Spinal cord (tissue), 10 donors: ENCODE data around the gene PCSK6. TPM values are rescaled to one million over a fixed set of nuclear protein-coding genes. Genes with fewer than 3 reads are reported as not detected.
A peak's percentile ranks its signal among the peaks of the same experiment; 100 is the strongest.

Source experiments
- DNase-seq, 6 donors: peaks; one replicate each; pipeline versions ENCODE4 v3.0.0 to v3.0.0-alpha.2; 2013 to 2015; ENCODE audit warnings: low spot score in 6 of 6, low read depth in 4 of 6
- H3K27ac ChIP-seq: one replicate; pipeline ENCODE4 v1.5.1; 2013; ENCODE audit warnings: low read depth, low read length, control low read depth
- H3K27me3 ChIP-seq: one replicate; pipeline ENCODE4 v1.6.1; 2013; ENCODE audit warnings: low read length; ENCODE audit not compliant: control insufficient read depth, insufficient read depth
- H3K36me3 ChIP-seq: one replicate; pipeline ENCODE4 v1.6.1; 2013; ENCODE audit warnings: low read length; ENCODE audit not compliant: control insufficient read depth, insufficient read depth
- H3K4me1 ChIP-seq: one replicate; pipeline ENCODE4 v1.6.1; 2013; ENCODE audit warnings: low read length; ENCODE audit not compliant: control insufficient read depth, insufficient read depth
- H3K4me3 ChIP-seq: one replicate; pipeline ENCODE4 v1.5.1; 2013; ENCODE audit warnings: low read depth, low read length, control low read depth
- H3K9me3 ChIP-seq: one replicate; pipeline ENCODE4 v1.6.1; 2013; ENCODE audit warnings: low read length; ENCODE audit not compliant: control insufficient read depth, insufficient read depth
- WGBS: methylation state at CpG from one replicate; pipeline ENCODE4 v1.1.5; 2013; ENCODE audit warnings: missing lambda C conversion rate; ENCODE audit not compliant: insufficient coverage; 5-methylcytosine and 5-hydroxymethylcytosine counted together
- polyA plus RNA-seq, 2 donors: library from polyadenylated mRNA; unstranded; fragments of 120-200 nt; gene quantifications; one replicate each; pipeline ENCODE4 v1.2.1, GENCODE V29; 2013; ENCODE audit not compliant: insufficient read length in 2 of 2
- total RNA-seq, 2 donors: library from RNA; depleted of rRNA in 1 of 2; stranded (reverse); fragments of 120-200 nt in 1 of 2; fragments of >200 nt in 1 of 2; gene quantifications; one replicate each; pipeline versions ENCODE4 v1.2.3 to v1.2.4, GENCODE V29; 2013 to 2014
- donor health status: healthy.

Gene PCSK6
- total and polyA plus RNA-seq, 4 donors: 8.6 to 14.3 (median 11.7) TPM

DNA sequence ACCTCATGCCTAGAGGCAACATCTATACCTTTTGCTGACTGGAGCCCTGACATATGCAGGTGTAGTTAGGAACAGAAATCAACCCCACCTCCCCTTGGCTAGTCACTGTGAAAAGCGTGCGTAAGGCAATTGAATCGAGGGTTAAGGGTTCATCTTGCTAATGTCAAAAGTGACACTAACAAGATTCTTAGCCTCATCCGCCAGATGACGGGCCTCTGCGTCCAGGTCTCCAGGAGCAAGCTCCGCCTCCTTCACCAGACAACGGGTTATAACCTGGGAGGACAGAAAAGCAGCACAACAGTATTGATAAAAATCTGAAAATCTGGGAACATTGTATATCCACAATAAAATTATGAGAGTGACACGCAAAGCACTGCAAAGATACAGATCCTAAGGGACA lies 216.9 kb downstream of the PCSK6 start:
- H3K4me3 ChIP-seq: no peak overlapping the region
- H3K27ac ChIP-seq: no peak overlapping the region
- H3K4me1 ChIP-seq: peaks cover 12% of the 10 kb centered on the region
- no peaks in the 10 kb centered on the region for H3K9me3 ChIP-seq
- WGBS: 95% methylated on average over 3 of the region's 9 CpGs
- H3K27me3 ChIP-seq: no peaks in the 10 kb centered on the region
- DNase-seq: no peak
- peaks cover 48% of the 10 kb centered on the region for H3K36me3 ChIP-seq

DNA sequence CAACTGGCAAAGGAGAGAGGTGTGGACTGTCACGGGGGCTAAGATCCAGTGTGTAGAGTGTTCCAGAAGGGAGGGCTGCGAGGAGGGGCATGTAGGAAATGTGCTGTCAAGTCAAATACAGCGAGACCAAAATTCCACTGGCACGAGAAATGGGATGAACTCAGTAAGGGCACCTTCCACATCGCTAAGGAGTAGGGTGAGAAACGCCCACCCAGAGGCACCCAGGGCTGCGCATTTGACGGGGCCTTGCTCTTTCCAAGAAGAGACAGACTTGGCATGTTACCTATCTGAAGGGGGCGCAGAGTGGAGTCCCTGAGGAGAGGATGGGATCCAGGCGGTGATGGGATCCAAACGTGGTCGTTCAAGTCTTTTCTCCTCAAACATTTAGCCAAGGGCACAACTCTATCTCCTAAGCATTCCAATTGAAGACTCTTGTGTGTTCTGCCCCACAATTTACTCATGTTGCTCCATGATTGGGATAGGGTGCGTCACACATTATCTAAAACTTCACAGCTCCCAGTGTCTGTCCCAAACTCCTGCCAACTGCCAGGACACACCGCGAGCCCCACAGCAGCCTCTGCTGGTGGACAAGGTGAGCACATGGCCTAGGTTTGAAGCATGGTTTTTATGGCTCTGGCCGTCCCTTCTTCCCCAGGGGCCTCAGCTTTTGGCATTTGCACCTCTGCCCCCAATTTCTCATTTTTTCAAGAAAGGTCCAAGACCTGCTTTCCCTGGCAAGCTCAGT lies 219.9 kb downstream of the PCSK6 start:
- Histone ChIP-seq H3K36me3 (peaks cover 51% of the 10 kb centered on the region), H3K4me1 (no peaks in the 10 kb centered on the region), H3K27ac (no peak overlapping the region), H3K4me3 (no peak overlapping the region), H3K9me3 (no peaks in the 10 kb centered on the region), H3K27me3 (no peaks in the 10 kb centered on the region)
- DNase-seq: no peak
- 86% methylated on average over 14 of the region's 16 CpGs for WGBS

GRCh38 chr15:101267320-101268104 lies 222.0 kb downstream of the PCSK6 start:
- Histone ChIP-seq H3K27me3 (no peaks in the 10 kb centered on the region), H3K36me3 (peaks cover 31% of the 10 kb centered on the region), H3K4me1 (no peaks in the 10 kb centered on the region), H3K9me3 (no peaks in the 10 kb centered on the region), H3K4me3 (no peak overlapping the region), H3K27ac (no peak overlapping the region)
- 71% methylated on average over 18 of the region's 18 CpGs for WGBS
- DNase-seq: no peak

GRCh38 chr15:101266787-101267186 lies 222.7 kb downstream of the PCSK6 start:
- Histone ChIP-seq H3K4me1 (no peaks in the 10 kb centered on the region), H3K4me3 (no peak overlapping the region), H3K27me3 (no peaks in the 10 kb centered on the region), H3K27ac (no peak overlapping the region), H3K9me3 (no peaks in the 10 kb centered on the region), H3K36me3 (peaks cover 28% of the 10 kb centered on the region)
- no peak for DNase-seq
- 62% methylated on average over 9 of the region's 9 CpGs for WGBS

DNA sequence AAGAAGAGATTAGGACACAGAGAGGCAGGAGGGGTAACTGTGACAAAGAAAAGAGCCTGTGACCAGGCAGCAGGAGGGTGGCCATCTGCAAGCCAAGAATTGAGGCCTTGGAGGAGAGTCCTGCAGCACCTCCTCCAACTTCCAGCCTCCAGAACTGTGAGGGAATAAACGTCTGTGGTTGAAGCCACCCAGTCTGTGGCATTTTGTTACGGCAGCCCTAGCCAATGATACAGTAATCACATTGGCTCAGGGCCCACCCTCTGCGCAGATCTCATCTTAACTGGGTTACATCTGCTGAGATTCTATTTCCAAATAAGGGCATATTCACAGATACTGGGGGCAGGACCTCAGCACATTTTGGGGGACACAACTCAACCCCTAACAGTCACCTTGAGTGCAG lies 223.5 kb downstream of the PCSK6 start:
- H3K27me3 ChIP-seq: no peaks in the 10 kb centered on the region
- DNase-seq: no peak
- WGBS: 53% methylated on average over 3 of the region's 3 CpGs
- no peak overlapping the region for H3K27ac ChIP-seq
- H3K4me1 ChIP-seq: no peaks in the 10 kb centered on the region
- H3K36me3 ChIP-seq: peaks cover 22% of the 10 kb centered on the region
- no peaks in the 10 kb centered on the region for H3K9me3 ChIP-seq
- H3K4me3 ChIP-seq: no peak overlapping the region

GRCh38 chr15:101264911-101265641 lies 224.4 kb downstream of the PCSK6 start:
- Histone ChIP-seq H3K4me3 (no peak overlapping the region), H3K36me3 (peaks cover 12% of the 10 kb centered on the region), H3K4me1 (no peaks in the 10 kb centered on the region), H3K27me3 (no peaks in the 10 kb centered on the region), H3K27ac (no peak overlapping the region), H3K9me3 (no peaks in the 10 kb centered on the region)
- 89% methylated on average over 15 of the region's 17 CpGs for WGBS
- no peak for DNase-seq

DNA sequence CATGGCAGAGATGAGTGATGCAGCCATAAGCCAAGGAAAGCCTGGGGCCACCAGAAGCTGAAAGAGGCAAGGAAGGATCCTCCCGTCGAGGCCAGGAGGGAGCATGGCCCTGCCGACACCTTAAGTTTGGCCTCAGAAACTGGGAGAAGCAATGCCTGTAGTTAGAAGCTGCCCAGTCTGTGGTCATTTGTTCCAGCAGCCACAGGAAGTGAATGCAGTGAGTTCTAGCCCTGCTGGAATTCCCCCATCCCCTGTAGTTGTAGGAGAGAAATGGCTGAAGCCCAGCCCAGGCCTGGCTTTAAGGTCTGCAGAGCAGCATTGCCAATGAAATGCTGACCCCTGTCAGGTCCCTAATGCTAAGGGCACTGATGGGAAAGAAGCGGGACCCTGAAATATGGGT lies 225.5 kb downstream of the PCSK6 start:
- H3K27me3 ChIP-seq: no peaks in the 10 kb centered on the region
- no peak for DNase-seq
- H3K4me3 ChIP-seq: no peak overlapping the region
- no peak overlapping the region for H3K27ac ChIP-seq
- H3K9me3 ChIP-seq: no peaks in the 10 kb centered on the region
- WGBS: 100% methylated on average over 4 of the region's 4 CpGs
- H3K36me3 ChIP-seq: peaks cover 3% of the 10 kb centered on the region
- no peaks in the 10 kb centered on the region for H3K4me1 ChIP-seq

GRCh38 chr15:101262551-101262950 lies 227.0 kb downstream of the PCSK6 start:
- no peaks in the 10 kb centered on the region for H3K27me3 ChIP-seq
- no CpG with 5 or more reads among the region's 4 CpGs for WGBS
- H3K27ac ChIP-seq: no peak overlapping the region
- DNase-seq: no peak
- H3K4me3 ChIP-seq: no peak overlapping the region
- H3K4me1 ChIP-seq: no peaks in the 10 kb centered on the region
- peaks cover 3% of the 10 kb centered on the region for H3K36me3 ChIP-seq
- no peaks in the 10 kb centered on the region for H3K9me3 ChIP-seq

DNA sequence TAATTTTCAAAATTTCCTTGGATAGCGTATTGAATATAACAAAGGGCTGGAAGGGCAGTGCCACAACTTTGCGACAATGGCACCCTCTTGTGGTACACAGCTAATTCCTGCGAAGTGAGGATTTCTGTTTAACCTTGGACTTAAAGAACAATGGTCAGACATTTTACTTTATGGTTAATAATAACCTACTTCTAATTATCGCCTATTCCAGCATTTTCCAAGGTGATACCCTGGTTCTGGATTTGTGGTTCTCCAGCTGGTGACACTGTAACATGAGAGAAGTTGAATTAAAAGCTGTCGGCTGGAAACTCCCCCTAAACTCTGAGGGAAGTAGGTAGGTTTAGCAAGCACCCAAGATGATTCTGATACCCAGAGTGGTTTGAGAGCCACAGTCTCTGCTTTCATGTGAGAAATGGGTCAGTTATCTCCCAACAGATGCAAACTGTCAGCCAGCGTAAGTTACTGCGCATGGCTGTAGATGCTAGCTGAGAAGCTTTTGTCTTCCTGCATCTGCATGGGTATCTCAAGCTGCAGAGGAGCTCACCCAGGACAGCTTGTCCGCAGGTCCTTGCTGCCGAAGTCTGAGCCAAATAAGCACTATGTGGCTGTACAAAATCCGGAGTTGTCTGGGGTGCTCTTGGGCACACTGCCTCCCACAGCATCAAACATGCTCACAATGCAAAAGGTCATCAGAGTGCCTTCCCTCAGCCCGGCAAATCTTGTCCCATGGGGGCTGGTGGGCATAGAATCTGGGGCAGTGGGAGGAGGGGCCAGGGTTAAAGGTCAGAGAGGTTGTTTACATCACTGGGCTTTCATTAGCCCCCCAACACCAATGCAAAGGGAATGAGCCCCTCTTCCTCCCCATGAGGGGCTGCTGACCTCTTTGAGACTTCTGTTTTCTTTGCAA lies 231.0 kb downstream of the PCSK6 start:
- H3K27ac ChIP-seq: no peak overlapping the region

More for the DNA sequence above, 231.0 kb downstream of the PCSK6 start:
- no peak overlapping the region for H3K4me3 ChIP-seq
- WGBS: 32% methylated on average over 4 of the region's 11 CpGs
- H3K4me1 ChIP-seq: no peaks in the 10 kb centered on the region
- no peaks in the 10 kb centered on the region for H3K27me3 ChIP-seq
- no peaks in the 10 kb centered on the region for H3K36me3 ChIP-seq
- peak in 4 of 6 donors; percentile 57 to 94 (median 78) for DNase-seq
- H3K9me3 ChIP-seq: no peaks in the 10 kb centered on the region
